AG04450 (cell line): ENCODE data around the gene EP400. TPM values are rescaled to one million over a fixed set of nuclear protein-coding genes. Genes with fewer than 3 reads are reported as not detected.

ENCODE experiments used
- CTCF ChIA-PET: fragments of 300-600, 350-600 bp; formaldehyde crosslinking; extraction: SDS; loops from one replicate; lab custom pipeline; 2022; ENCODE audit warnings: antibody characterized with exemption, inconsistent platforms; lab: Charles Lee
- POLR2A ChIA-PET: fragments of 350-600 bp; formaldehyde crosslinking; extraction: SDS; loops from one replicate; lab custom pipeline; 2021; ENCODE audit warnings: antibody characterized with exemption, inconsistent platforms; lab: Yijun Ruan, JAX
- DNase-seq: peaks from one replicate; pipeline ENCODE4 v3.0.0-alpha.2; 2011; ENCODE audit warnings: low read depth, low spot score
- H3K27ac ChIP-seq: one replicate; pipeline ENCODE4 v1.5.1; 2012; ENCODE audit warnings: low read depth, low read length, control low read depth
- H3K27me3 ChIP-seq: one replicate; pipeline ENCODE4 v1.6.0; 2012; ENCODE audit warnings: low read length; ENCODE audit not compliant: control insufficient read depth, insufficient read depth
- H3K4me3 ChIP-seq: 2 replicates; pipeline ENCODE4 v1.5.1; 2011; ENCODE audit warnings: mild to moderate bottlenecking, low read depth, low read length, control low read depth
- H3K9me3 ChIP-seq: 2 replicates; pipeline ENCODE4 v1.5.1; 2012; ENCODE audit warnings: low read length; ENCODE audit not compliant: control insufficient read depth, insufficient read depth
- CTCF ChIP-seq: IDR thresholded peaks from 2 replicates; pipeline ENCODE4 v1.5.1; 2011; ENCODE audit warnings: low read depth, low read length, control low read depth, inconsistent platforms
- polyA plus RNA-seq: library from polyadenylated mRNA; depleted of rRNA; stranded (reverse); fragments of >200 nt; gene quantifications from 2 replicates; pipeline ENCODE4 v1.2.3, GENCODE V29; 2011

The EP400 gene
- polyA plus RNA-seq, 1 experiment, result 5.4 TPM

GRCh38 chr12:132106921-132107320 is 157.2 kb downstream of the EP400 start:
- Histone ChIP-seq H3K4me3 (no peak overlapping the region), H3K27me3 (no peaks in the 10 kb centered on the region), H3K27ac (no peak overlapping the region), H3K9me3 (no peaks in the 10 kb centered on the region)
- POLR2A ChIA-PET, result interaction anchor here (1.0 kb wide), 1 partner anchor 61 kb away, joined by 4 read pairs; no protein-coding TSS in a partner anchor
- CTCF ChIA-PET, result interaction anchor here (0.6 kb wide), 1 partner anchor 54 kb away, joined by 4 read pairs; no protein-coding TSS in a partner anchor
- TF ChIP-seq CTCF, result no peak
- no peak for DNase-seq

GRCh38 chr12:132108211-132108832 is 158.6 kb downstream of the EP400 start:
- Histone ChIP-seq H3K27ac (no peak overlapping the region), H3K4me3 (no peak overlapping the region), H3K27me3 (no peaks in the 10 kb centered on the region), H3K9me3 (no peaks in the 10 kb centered on the region)
- ChIA-PET CTCF (no interaction called here), POLR2A (no interaction called here)
- DNase-seq, result no peak
- TF ChIP-seq CTCF, result no peak

- no peak overlapping the region for H3K27ac ChIP-seq
- no peaks in the 10 kb centered on the region for H3K9me3 ChIP-seq
- TF ChIP-seq CTCF, result no peak
- DNase-seq, result no peak
- H3K4me3 ChIP-seq, result no peak overlapping the region
- CTCF ChIA-PET, result no interaction called here
- H3K27me3 ChIP-seq, result no peaks in the 10 kb centered on the region
- POLR2A ChIA-PET, result no interaction called here
Measured at GRCh38 chr12:132109741-132110140, 160.0 kb downstream of the EP400 start.

GRCh38 chr12:132110677-132111076 is 160.9 kb downstream of the EP400 start:
- Histone ChIP-seq H3K4me3 (no peak overlapping the region), H3K9me3 (no peaks in the 10 kb centered on the region), H3K27ac (no peak overlapping the region), H3K27me3 (no peaks in the 10 kb centered on the region)
- DNase-seq, result no peak
- POLR2A ChIA-PET, result no interaction called here
- CTCF ChIA-PET, result no interaction called here
- TF ChIP-seq CTCF, result no peak

- no peak for TF ChIP-seq CTCF
- Histone ChIP-seq H3K27ac (no peak overlapping the region), H3K9me3 (no peaks in the 10 kb centered on the region; the same call in 1 of the 2 replicates), H3K4me3 (no peak overlapping the region), H3K27me3 (no peaks in the 10 kb centered on the region)
- CTCF ChIA-PET, result no interaction called here
- DNase-seq, result no peak
- POLR2A ChIA-PET, result no interaction called here
Measured at GRCh38 chr12:132111654-132112304, 162.0 kb downstream of the EP400 start.
